IMR-90 (cell line): Measurements from ENCODE around the gene GRIK1. TPM values are rescaled to one million over a fixed set of nuclear protein-coding genes. Genes with fewer than 3 reads are reported as not detected.

Experiments used
- ATAC-seq: fragments of 200-7000 bp; cut with Tn5 transposase; 2 replicates; pipeline ENCODE4 v1.9.1; 2020; ENCODE audit warnings: low read depth, mild to moderate bottlenecking, moderate library complexity
- BruUV-seq: library from RNA; stranded (reverse); fragments of 400-500 nt; replicated peaks from 2 replicates; lab custom pipeline; 2021; lab: Mats Ljungman, UMichigan
- CTCF ChIA-PET: fragments of 300-600 bp; formaldehyde crosslinking; extraction: SDS; loops from one replicate; lab custom pipeline; 2021; ENCODE audit warnings: antibody characterized with exemption; lab: Yijun Ruan, JAX
- POLR2A ChIA-PET: fragments of 300-600 bp; sonication (Branson Sonifier 250); formaldehyde crosslinking; loops from one replicate; lab custom pipeline; 2022; ENCODE audit warnings: antibody characterized with exemption; ENCODE audit not compliant: unreplicated experiment; lab: Charles Lee
- DNase-seq: peaks from one replicate; pipeline ENCODE4 v3.0.0; 2013
- H2AFZ ChIP-seq: replicated peaks from 2 replicates; pipeline ENCODE3; 2013; ENCODE audit warnings: low read length, mild to moderate bottlenecking; ENCODE audit not compliant: poor library complexity
- H2AK5ac ChIP-seq: 2 replicates; pipeline ENCODE4 v1.6.1; 2013; ENCODE audit warnings: low read depth, low read length, inconsistent platforms
- H2AK9ac ChIP-seq: replicated peaks from 2 replicates; pipeline ENCODE3; 2013; ENCODE audit warnings: mild to moderate bottlenecking, low read depth, low read length, moderate library complexity; ENCODE audit not compliant: poor library complexity
- H2BK120ac ChIP-seq: 2 replicates; pipeline ENCODE4 v1.6.1; 2013; ENCODE audit warnings: low read depth, low read length, inconsistent platforms
- H2BK15ac ChIP-seq: 3 replicates; pipeline ENCODE4 v1.6.1; 2013; ENCODE audit warnings: low read depth, low read length, inconsistent platforms
- H2BK20ac ChIP-seq: 2 replicates; pipeline ENCODE4 v1.6.1; 2013; ENCODE audit warnings: low read depth, mild to moderate bottlenecking, inconsistent platforms, low read length, moderate library complexity
- H2BK5ac ChIP-seq: 2 replicates; pipeline ENCODE4 v1.6.1; 2013; ENCODE audit warnings: mild to moderate bottlenecking, low read depth, low read length, inconsistent platforms; ENCODE audit not compliant: poor library complexity, severe bottlenecking
- H3K14ac ChIP-seq: replicated peaks from 2 replicates; pipeline ENCODE4 v1.6.1; 2013; ENCODE audit warnings: low read depth, low read length, inconsistent platforms
- H3K18ac ChIP-seq: 2 replicates; pipeline ENCODE4 v1.6.1; 2013; ENCODE audit warnings: low read depth, low read length, control low read depth
- H3K23ac ChIP-seq: 2 replicates; pipeline ENCODE4 v1.6.1; 2013; ENCODE audit warnings: low read depth, low read length, inconsistent platforms
- H3K27ac ChIP-seq: 2 replicates; pipeline ENCODE4 v1.5.1; 2013; ENCODE audit warnings: mild to moderate bottlenecking, control low read depth, low read length; ENCODE audit not compliant: insufficient read depth
- H3K27me3 ChIP-seq: 2 replicates; pipeline ENCODE4 v1.6.1; 2013; ENCODE audit warnings: low read length; ENCODE audit not compliant: control insufficient read depth, insufficient read depth
- H3K36me3 ChIP-seq: 2 replicates; pipeline ENCODE4 v1.6.1; 2013; ENCODE audit warnings: low read length, mixed read lengths; ENCODE audit not compliant: control insufficient read depth, insufficient read depth
- H3K4ac ChIP-seq: 2 replicates; pipeline ENCODE4 v1.6.1; 2013; ENCODE audit warnings: low read depth, low read length, inconsistent platforms
- H3K4me1 ChIP-seq: 2 replicates; pipeline ENCODE4 v1.6.1; 2013; ENCODE audit warnings: low read length, mixed read lengths; ENCODE audit not compliant: control insufficient read depth, insufficient read depth
- H3K4me2 ChIP-seq: 2 replicates; pipeline ENCODE4 v1.6.1; 2013; ENCODE audit warnings: low read depth, mild to moderate bottlenecking, control low read depth, low read length, moderate library complexity
- H3K4me3 ChIP-seq: 2 replicates; pipeline ENCODE4 v1.5.1; 2013; ENCODE audit warnings: low read depth, mild to moderate bottlenecking, control low read depth, low read length, moderate library complexity; ENCODE audit not compliant: insufficient read depth
- H3K56ac ChIP-seq: 2 replicates; pipeline ENCODE4 v1.6.1; 2013; ENCODE audit warnings: low read length, inconsistent platforms; ENCODE audit not compliant: insufficient read depth; ENCODE audit errors: extremely low read depth
- H3K79me1 ChIP-seq, 2 experiments: 2 replicates each; pipeline ENCODE4 v1.6.1; 2013; ENCODE audit warnings: low read length in 2 of 2, inconsistent platforms in 1 of 2, low read depth in 1 of 2
- H3K9ac ChIP-seq: 2 replicates; pipeline ENCODE4 v1.6.1; 2013; ENCODE audit warnings: low read depth, low read length, control low read depth
- H3K9me1 ChIP-seq: 2 replicates; pipeline ENCODE4 v1.6.1; 2013; ENCODE audit warnings: low read length, inconsistent platforms; ENCODE audit not compliant: insufficient read depth
- H3K9me3 ChIP-seq: 2 replicates; pipeline ENCODE4 v1.6.1; 2013; ENCODE audit warnings: low read length; ENCODE audit not compliant: control insufficient read depth, insufficient read depth
- H4K20me1 ChIP-seq: 2 replicates; pipeline ENCODE4 v1.6.1; 2013; ENCODE audit warnings: low read length, inconsistent platforms; ENCODE audit not compliant: insufficient read depth
- H4K5ac ChIP-seq: 2 replicates; pipeline ENCODE4 v1.6.1; 2013; ENCODE audit warnings: mild to moderate bottlenecking, low read depth, low read length, control low read depth
- H4K8ac ChIP-seq, 2 experiments: 2 replicates each; pipeline ENCODE4 v1.6.1; 2013; ENCODE audit warnings: low read depth in 2 of 2, low read length in 2 of 2, control low read depth in 1 of 2, inconsistent platforms in 1 of 2
- H4K91ac ChIP-seq: 2 replicates; pipeline ENCODE4 v1.6.1; 2013; ENCODE audit warnings: low read depth, low read length, inconsistent platforms; ENCODE audit not compliant: insufficient read depth
- BHLHE40 ChIP-seq: fragments of 150-350 bp; IDR thresholded peaks from 2 replicates; pipeline ENCODE4 v1.6.1; 2016; ENCODE audit warnings: mild to moderate bottlenecking, low read depth, low read length
- CEBPB ChIP-seq: IDR thresholded peaks from 2 replicates; pipeline ENCODE4 v1.6.1; 2012; ENCODE audit warnings: low read depth, low read length, improper control_type of control experiment
- CHD1 ChIP-seq: IDR thresholded peaks from 2 replicates; pipeline ENCODE4 v1.6.1; 2012; ENCODE audit warnings: low read depth, low read length, improper control_type of control experiment
- FOS ChIP-seq: fragments of 150-350 bp; IDR thresholded peaks from 2 replicates; pipeline ENCODE4 v1.6.1; 2016; ENCODE audit warnings: low read depth, low read length
- MAFK ChIP-seq: IDR thresholded peaks from 2 replicates; pipeline ENCODE4 v1.6.1; 2012; ENCODE audit warnings: low read depth, low read length, improper control_type of control experiment
- MAZ ChIP-seq: IDR thresholded peaks from 2 replicates; pipeline ENCODE4 v1.6.1; 2012; ENCODE audit warnings: low read depth, mild to moderate bottlenecking, low read length, improper control_type of control experiment, moderate library complexity, borderline replicate concordance
- MXI1 ChIP-seq: IDR thresholded peaks from 2 replicates; pipeline ENCODE4 v1.6.1; 2012; ENCODE audit warnings: low read depth, mild to moderate bottlenecking, low read length, moderate library complexity, borderline replicate concordance
- NFE2L2 ChIP-seq: fragments of 150-350 bp; IDR thresholded peaks from 2 replicates; pipeline ENCODE4 v1.6.1; 2016; ENCODE audit warnings: low read depth, mild to moderate bottlenecking, low read length
- POLR2A ChIP-seq: IDR thresholded peaks from 2 replicates; pipeline ENCODE4 v1.6.1; 2012; ENCODE audit warnings: mild to moderate bottlenecking, low read depth, low read length
- RAD21 ChIP-seq: IDR thresholded peaks from 2 replicates; pipeline ENCODE4 v1.6.1; 2012; ENCODE audit warnings: low read length, improper control_type of control experiment
- RCOR1 ChIP-seq: IDR thresholded peaks from 2 replicates; pipeline ENCODE4 v1.6.1; 2012; ENCODE audit warnings: mild to moderate bottlenecking, low read length, improper control_type of control experiment; ENCODE audit not compliant: insufficient replicate concordance
- RFX5 ChIP-seq: IDR thresholded peaks from 2 replicates; pipeline ENCODE4 v1.8.0; 2012; ENCODE audit warnings: low read depth, mild to moderate bottlenecking, low read length, moderate library complexity
- SMC3 ChIP-seq: fragments of 150-350 bp; IDR thresholded peaks from 2 replicates; pipeline ENCODE4 v1.6.1; 2016; ENCODE audit warnings: low read depth, mild to moderate bottlenecking, antibody characterized with exemption, low read length, moderate library complexity
- WGBS, 2 experiments: methylation state at CpG; one replicate each; pipeline versions ENCODE4 v1.1.5 to v1.1.7; 2013; ENCODE audit warnings: missing lambda C conversion rate in 2 of 2; ENCODE audit not compliant: insufficient read length in 1 of 2; ENCODE audit errors: extremely low coverage in 2 of 2; 5-methylcytosine and 5-hydroxymethylcytosine counted together
- dilution Hi-C: fragments of 300-500 bp; cut with HindIII; formaldehyde crosslinking; loops from one replicate; pipeline ENCODE4 v1.14.3; 2018; ENCODE audit warnings: low sequenced_read_pairs; ENCODE audit not compliant: unreplicated experiment
- in situ Hi-C: fragments of 300-500 bp; cut with MboI; formaldehyde crosslinking; loops from 3 replicates; pipeline ENCODE4 v1.14.3; 2019; ENCODE audit warnings: low sequenced_read_pairs, inconsistent platforms, mixed read lengths
- intact Hi-C: fragments of 100-400 bp; cut with micrococcal nuclease; formaldehyde crosslinking; loops from 2 replicates; pipeline ENCODE4 v1.10.0; 2022
- polyA plus RNA-seq, 3 experiments: library from polyadenylated mRNA; depleted of rRNA; stranded (reverse); fragments of >200 nt; gene quantifications; 2 replicates each; pipeline ENCODE4 v1.2.3, GENCODE V29; 2012; ENCODE audit warnings: low replicate concordance in 1 of 3
- total RNA-seq: library from RNA; depleted of rRNA; stranded (reverse); fragments of >200 nt; gene quantifications from 2 replicates; pipeline ENCODE4 v1.2.3, GENCODE V29; 2012
- TF ChIP-seq, protein P1 (sequence below): fragments of 150-350 bp; IDR thresholded peaks from 2 replicates; pipeline ENCODE4 v1.6.1; 2016; ENCODE audit warnings: low read depth, mild to moderate bottlenecking, low read length, moderate library complexity, borderline replicate concordance
- TF ChIP-seq, protein P2 (sequence below): fragments of 150-350 bp; IDR thresholded peaks from 2 replicates; pipeline ENCODE4 v1.6.1; 2017; ENCODE audit warnings: mild to moderate bottlenecking, antibody characterized with exemption, low read length, low read depth
- TF ChIP-seq, protein P3 (sequence below): conservative IDR thresholded peaks from 2 replicates; pipeline ENCODE4 v1.5.1; 2012; ENCODE audit warnings: mild to moderate bottlenecking, low read depth, low read length, improper control_type of control experiment

Gene GRIK1
- total and polyA plus RNA-seq, 2 of the 4 experiments (the other 2 are of a cell fraction), result not detected

DNA sequence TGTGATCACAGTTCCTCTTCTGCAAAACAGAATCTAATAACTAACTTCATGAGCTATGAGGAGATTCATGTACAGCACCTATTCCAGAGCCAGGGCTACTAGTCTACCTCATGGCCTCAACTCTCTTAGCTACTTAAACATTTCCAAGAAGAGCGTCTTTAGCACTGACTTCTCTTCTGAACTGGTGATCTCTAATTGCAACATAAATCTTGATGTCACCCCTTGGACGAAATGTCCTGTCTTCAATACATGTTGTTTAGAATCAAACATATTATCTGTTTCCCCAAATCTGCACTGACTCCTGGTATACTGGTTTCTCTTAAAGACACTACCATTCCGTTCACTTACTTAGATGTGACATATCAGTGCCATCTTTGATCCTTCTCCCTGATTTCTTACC lies 88.2 kb downstream of the GRIK1 start:
- H4K8ac ChIP-seq, result no peak overlapping the region
- 38% methylated on average over 2 of the region's 3 CpGs; no CpG with 5 or more reads in 1 of the 2 experiments for WGBS, 2 experiments
- no peaks in the 10 kb centered on the region for H3K9me1 ChIP-seq
- ATAC-seq (no peak), DNase-seq (no peak)
- H2BK120ac ChIP-seq, result no peak overlapping the region
- no peak overlapping the region for H3K4ac ChIP-seq
- no peak for TF ChIP-seq RAD21
- no peak for TF ChIP-seq MAFK
- TF ChIP-seq SMC3, result no peak
- no peak for TF ChIP-seq MAZ
- TF ChIP-seq POLR2A, result no peak
- TF ChIP-seq, protein P1, sequence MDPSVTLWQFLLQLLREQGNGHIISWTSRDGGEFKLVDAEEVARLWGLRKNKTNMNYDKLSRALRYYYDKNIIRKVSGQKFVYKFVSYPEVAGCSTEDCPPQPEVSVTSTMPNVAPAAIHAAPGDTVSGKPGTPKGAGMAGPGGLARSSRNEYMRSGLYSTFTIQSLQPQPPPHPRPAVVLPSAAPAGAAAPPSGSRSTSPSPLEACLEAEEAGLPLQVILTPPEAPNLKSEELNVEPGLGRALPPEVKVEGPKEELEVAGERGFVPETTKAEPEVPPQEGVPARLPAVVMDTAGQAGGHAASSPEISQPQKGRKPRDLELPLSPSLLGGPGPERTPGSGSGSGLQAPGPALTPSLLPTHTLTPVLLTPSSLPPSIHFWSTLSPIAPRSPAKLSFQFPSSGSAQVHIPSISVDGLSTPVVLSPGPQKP, result no peak
- no peak for TF ChIP-seq CHD1
- TF ChIP-seq RCOR1, result no peak
- no peak for TF ChIP-seq MXI1
- no peak for TF ChIP-seq NFE2L2
- TF ChIP-seq, protein P2, sequence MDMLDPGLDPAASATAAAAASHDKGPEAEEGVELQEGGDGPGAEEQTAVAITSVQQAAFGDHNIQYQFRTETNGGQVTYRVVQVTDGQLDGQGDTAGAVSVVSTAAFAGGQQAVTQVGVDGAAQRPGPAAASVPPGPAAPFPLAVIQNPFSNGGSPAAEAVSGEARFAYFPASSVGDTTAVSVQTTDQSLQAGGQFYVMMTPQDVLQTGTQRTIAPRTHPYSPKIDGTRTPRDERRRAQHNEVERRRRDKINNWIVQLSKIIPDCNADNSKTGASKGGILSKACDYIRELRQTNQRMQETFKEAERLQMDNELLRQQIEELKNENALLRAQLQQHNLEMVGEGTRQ, result no peak
- no peak for TF ChIP-seq BHLHE40
- TF ChIP-seq CEBPB, result no peak
- no peak for TF ChIP-seq FOS
- TF ChIP-seq, protein P3, sequence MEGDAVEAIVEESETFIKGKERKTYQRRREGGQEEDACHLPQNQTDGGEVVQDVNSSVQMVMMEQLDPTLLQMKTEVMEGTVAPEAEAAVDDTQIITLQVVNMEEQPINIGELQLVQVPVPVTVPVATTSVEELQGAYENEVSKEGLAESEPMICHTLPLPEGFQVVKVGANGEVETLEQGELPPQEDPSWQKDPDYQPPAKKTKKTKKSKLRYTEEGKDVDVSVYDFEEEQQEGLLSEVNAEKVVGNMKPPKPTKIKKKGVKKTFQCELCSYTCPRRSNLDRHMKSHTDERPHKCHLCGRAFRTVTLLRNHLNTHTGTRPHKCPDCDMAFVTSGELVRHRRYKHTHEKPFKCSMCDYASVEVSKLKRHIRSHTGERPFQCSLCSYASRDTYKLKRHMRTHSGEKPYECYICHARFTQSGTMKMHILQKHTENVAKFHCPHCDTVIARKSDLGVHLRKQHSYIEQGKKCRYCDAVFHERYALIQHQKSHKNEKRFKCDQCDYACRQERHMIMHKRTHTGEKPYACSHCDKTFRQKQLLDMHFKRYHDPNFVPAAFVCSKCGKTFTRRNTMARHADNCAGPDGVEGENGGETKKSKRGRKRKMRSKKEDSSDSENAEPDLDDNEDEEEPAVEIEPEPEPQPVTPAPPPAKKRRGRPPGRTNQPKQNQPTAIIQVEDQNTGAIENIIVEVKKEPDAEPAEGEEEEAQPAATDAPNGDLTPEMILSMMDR, result no peak
- no peak for TF ChIP-seq RFX5
- no peak overlapping the region for H3K27ac ChIP-seq
- H3K9me3 ChIP-seq, result no peaks in the 10 kb centered on the region
- H2AK5ac ChIP-seq, result no peak overlapping the region
- no peaks in the 10 kb centered on the region for H3K79me1 ChIP-seq
- H4K20me1 ChIP-seq, result no peaks in the 10 kb centered on the region
- no peak overlapping the region for H2BK20ac ChIP-seq
- H3K36me3 ChIP-seq, result no peaks in the 10 kb centered on the region
- H4K91ac ChIP-seq, result no peak overlapping the region
- CTCF ChIA-PET, result no interaction called here
- no peak overlapping the region for H2AFZ ChIP-seq
- H2BK15ac ChIP-seq, result no peak overlapping the region
- no peak overlapping the region for H4K5ac ChIP-seq
- H3K4me3 ChIP-seq, result no peak overlapping the region
- H3K9ac ChIP-seq, result no peak overlapping the region
- no peak overlapping the region for H3K18ac ChIP-seq
- peaks cover 1% of the 10 kb centered on the region for H3K27me3 ChIP-seq
- POLR2A ChIA-PET, result no interaction called here
- no peak overlapping the region for H3K23ac ChIP-seq
- no peak overlapping the region for H3K14ac ChIP-seq
- no peak overlapping the region for H3K4me2 ChIP-seq
- no peaks in the 10 kb centered on the region for H3K4me1 ChIP-seq
- in situ Hi-C loops (loop anchor here (5.0 kb wide), 1 partner anchor 764 kb away; no protein-coding TSS in a partner anchor), intact Hi-C loops (no loop called here), dilution Hi-C loops (no loop called here)
- no TSS peak for BruUV-seq
- H2AK9ac ChIP-seq, result no peak overlapping the region
- no peak overlapping the region for H2BK5ac ChIP-seq
- no peak overlapping the region for H3K56ac ChIP-seq
